Activated T-cell treated with anti-CD3 and anti-CD28 coated beads for 4 hours (primary cell): Measurements from ENCODE around the gene YIF1A.

Experiments used
- DNase-seq: peaks from one replicate; pipeline ENCODE4 v3.0.0-alpha.2; 2020

The YIF1A gene

DNA sequence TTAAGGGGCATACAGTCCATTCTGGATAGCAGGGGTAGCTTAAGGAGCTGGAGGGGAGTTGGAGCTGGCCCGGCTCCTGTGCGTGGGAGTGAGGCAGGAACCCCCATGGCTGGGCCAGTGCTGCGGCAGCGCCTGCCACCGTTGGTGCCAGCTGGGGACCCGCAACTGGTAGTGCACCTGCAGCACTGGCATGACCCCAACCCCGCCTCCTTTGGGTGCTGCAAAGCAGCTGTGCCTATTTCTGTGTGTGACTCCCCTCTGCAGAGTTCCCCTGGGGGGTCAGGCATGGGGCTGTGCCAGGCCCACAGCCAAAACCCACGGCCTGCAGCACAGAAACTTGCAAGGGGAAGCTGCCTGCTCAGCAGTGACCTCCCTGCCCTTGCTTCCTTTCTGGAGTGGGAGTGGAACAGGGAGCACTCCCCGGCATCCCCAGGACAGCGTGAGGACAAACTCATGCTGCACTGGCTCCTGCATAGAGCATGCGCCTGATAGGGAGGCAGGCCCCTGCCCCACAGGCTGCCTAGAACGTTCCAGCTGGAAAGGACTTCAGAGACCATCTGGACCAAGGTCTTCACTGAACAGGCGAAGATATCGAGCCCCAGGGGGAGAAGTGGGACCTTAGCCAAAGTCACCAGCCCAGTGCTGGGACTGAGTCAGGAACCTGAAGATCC, 46.7 kb downstream of the YIF1A start:
- DNase-seq: no peak

DNA sequence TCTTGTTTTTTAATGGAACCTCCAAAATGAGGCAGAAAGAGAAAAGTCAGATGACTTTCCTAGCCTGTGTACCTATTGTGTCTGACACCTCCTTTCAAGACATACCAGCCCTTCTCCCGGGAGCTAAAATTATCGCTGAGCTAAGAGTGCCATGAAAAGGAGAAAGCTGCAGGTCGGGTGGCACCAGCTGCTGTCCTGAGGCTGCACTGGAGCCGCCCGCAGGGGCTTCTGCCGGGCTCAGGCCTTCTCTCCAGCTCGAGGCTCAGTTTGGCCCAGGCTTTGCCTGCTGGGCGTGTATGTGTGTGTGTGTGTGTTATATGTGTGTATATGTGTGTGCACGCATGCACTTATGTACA, 48.2 kb downstream of the YIF1A start:
- DNase-seq: no peak

DNA sequence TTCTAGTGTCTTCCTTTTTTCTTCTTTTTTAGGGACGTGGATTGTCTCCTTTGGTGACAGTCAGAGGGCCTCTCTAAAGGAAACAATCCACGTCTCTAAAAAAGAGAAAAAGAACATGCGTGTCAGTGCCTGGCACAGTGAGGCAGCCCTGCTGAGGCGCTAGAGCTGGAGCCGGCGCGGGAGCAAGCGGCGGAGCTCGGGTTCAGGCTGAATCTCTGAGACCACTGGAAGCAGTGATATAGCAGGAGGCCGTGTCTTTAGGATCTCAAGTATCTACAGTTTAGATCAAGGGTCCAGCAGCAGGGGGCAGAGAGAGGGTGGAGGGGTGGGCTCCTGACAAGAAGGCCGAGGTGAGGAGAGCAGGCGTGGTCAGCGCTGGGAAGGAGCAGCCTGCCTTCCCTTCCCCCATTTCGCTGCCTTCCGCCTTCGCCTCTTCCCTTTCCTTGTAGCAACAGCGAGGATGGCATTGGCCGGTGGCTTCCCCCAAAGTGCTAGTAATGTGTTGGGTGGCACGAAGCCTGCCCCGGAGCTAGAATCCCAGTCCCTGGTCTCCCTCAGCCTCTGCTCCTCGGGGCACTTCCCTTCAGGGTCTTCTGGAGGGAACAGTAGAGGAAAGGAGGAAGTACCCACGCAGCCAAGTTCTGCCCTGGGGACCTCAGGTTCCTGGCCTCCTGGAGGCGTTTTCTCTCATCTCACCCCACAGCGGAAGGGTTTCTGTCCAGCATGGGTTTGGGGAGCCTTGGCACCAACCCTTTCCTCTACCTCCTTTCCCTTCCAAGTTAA, 48.8 kb downstream of the YIF1A start:
- DNase-seq: no peak

DNA sequence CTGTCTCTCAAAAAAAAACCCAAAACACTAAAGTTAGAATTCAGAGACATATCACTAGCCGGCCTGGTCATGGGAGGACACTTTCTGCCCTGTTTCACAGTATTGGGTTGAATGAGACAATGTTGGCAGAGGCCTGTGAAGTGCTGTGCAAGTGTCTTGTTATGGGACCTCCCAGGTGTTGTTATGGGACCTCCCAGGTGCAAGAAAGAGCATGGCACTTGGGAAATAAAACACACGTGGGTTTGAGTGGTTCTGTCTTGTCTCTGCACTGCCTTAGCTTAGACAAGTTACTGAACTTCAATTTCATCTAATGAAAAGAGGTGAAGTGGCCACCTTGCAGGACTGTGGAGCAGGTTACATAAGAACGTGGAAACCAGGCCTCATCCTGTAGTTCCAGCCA, 49.4 kb downstream of the YIF1A start:
- no peak for DNase-seq

DNA sequence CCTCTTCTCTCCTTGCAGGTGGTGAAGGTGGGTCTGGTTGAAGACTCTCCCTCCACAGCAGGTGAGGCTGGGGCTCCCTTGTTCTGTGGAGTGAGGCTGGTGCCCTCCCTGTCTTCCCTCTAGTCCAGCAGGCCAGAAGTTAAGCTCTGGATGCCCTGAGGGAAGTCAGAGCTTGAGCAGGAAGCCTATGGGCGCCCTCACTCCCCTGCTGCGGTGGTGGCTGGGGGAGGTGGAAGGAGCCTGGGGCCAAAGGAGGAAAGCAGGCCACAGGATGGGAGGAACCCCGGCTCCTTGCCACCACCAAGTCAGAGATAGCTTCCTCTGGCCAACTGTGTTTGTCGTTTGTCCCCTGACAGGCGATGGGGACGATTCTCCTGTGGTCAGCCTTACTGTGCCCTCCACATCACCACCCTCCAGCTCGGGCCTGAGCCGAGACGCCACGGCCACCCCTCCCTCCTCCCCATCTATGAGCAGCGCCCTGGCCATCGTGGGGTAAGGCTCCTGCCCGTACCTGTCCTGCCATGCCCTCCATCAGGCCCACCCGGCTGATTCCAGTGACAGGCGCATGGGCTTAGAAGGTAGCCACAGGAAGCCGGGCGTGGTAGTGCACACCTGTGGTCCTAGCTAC, 50.0 kb downstream of the YIF1A start:
- DNase-seq: no peak

- no peak for DNase-seq
Measured at GRCh38 chr11:66237867-66238266, 51.1 kb downstream of the YIF1A start.

- DNase-seq: no peak
Measured at GRCh38 chr11:66235141-66235540, 53.8 kb downstream of the YIF1A start.
